GM23338 (cell line): ENCODE data around the gene RPS6KA1. TPM values are rescaled to one million over a fixed set of nuclear protein-coding genes. Genes with fewer than 3 reads are reported as not detected.

ENCODE experiments used
- ATAC-seq: fragments of 200-7000 bp; cut with Tn5 transposase; 3 replicates; pipeline ENCODE4 v1.9.1; 2020
- DNase-seq: peaks from one replicate; pipeline ENCODE4 v3.0.0-alpha.2; 2015; ENCODE audit warnings: low spot score
- H2AFZ ChIP-seq: fragments of 200-600 bp; sonication (generic); 2 replicates; pipeline ENCODE4 v1.8.0; 2016; ENCODE audit warnings: antibody characterized with exemption, mild to moderate bottlenecking, moderate library complexity
- H3F3A ChIP-seq: fragments of 200-600 bp; sonication (generic); replicated peaks from 2 replicates; pipeline ENCODE4 v1.8.0; 2017; ENCODE audit warnings: antibody characterized with exemption, mixed run types, low read depth
- H3K27ac ChIP-seq: fragments of 200-600 bp; sonication (generic); 2 replicates; pipeline ENCODE4 v1.6.1; 2016; ENCODE audit warnings: low read depth
- H3K27me3 ChIP-seq: fragments of 200-600 bp; sonication (generic); 2 replicates; pipeline ENCODE4 v1.8.0; 2016; ENCODE audit warnings: mild to moderate bottlenecking, mixed run types, moderate library complexity; ENCODE audit not compliant: insufficient read depth
- H3K36me3 ChIP-seq: fragments of 200-600 bp; sonication (generic); 2 replicates; pipeline ENCODE4 v1.8.0; 2016; ENCODE audit warnings: mild to moderate bottlenecking; ENCODE audit not compliant: insufficient read depth
- H3K4me1 ChIP-seq: fragments of 200-600 bp; sonication (generic); 2 replicates; pipeline ENCODE4 v1.8.0; 2016; ENCODE audit warnings: mild to moderate bottlenecking, moderate library complexity; ENCODE audit not compliant: insufficient read depth
- H3K4me2 ChIP-seq: fragments of 200-600 bp; sonication (generic); 2 replicates; pipeline ENCODE4 v1.7.1; 2017; ENCODE audit warnings: mixed run types
- H3K4me3 ChIP-seq: fragments of 200-600 bp; sonication (generic); 2 replicates; pipeline ENCODE4 v1.6.1; 2016; ENCODE audit warnings: mixed run types
- H3K79me2 ChIP-seq: fragments of 200-600 bp; sonication (generic); replicated peaks from 2 replicates; pipeline ENCODE4 v1.8.0; 2017; ENCODE audit warnings: mild to moderate bottlenecking; ENCODE audit not compliant: insufficient read depth
- H3K9me2 ChIP-seq: fragments of 200-600 bp; sonication (generic); 2 replicates; pipeline ENCODE4 v1.8.0; 2017; ENCODE audit not compliant: insufficient read depth
- H4K20me1 ChIP-seq: fragments of 200-600 bp; sonication (generic); replicated peaks from 2 replicates; pipeline ENCODE4 v1.8.0; 2017; ENCODE audit warnings: mild to moderate bottlenecking; ENCODE audit not compliant: insufficient read depth
- H3K27ac Mint-ChIP-seq: 2 replicates; pipeline ENCODE4 v1.8.0; 2020; ENCODE audit warnings: inconsistent platforms, mild to moderate bottlenecking, moderate library complexity, mixed read lengths
- H3K27me3 Mint-ChIP-seq: 3 replicates; pipeline ENCODE4 v1.8.0; 2022; ENCODE audit warnings: low read depth, mild to moderate bottlenecking, moderate library complexity, mixed read lengths, inconsistent platforms; ENCODE audit not compliant: insufficient read depth, poor library complexity
- H3K36me3 Mint-ChIP-seq: 3 replicates; pipeline ENCODE4 v1.8.0; 2021; ENCODE audit warnings: low read depth, mild to moderate bottlenecking, inconsistent platforms, moderate library complexity, mixed read lengths
- H3K4me1 Mint-ChIP-seq: 3 replicates; pipeline ENCODE4 v1.8.0; 2020; ENCODE audit warnings: mild to moderate bottlenecking, inconsistent platforms, mixed read lengths
- H3K4me3 Mint-ChIP-seq: 3 replicates; pipeline ENCODE4 v1.8.0; 2021; ENCODE audit warnings: moderate library complexity, mild to moderate bottlenecking, inconsistent platforms, mixed read lengths
- H3K9me3 Mint-ChIP-seq: 3 replicates; pipeline ENCODE4 v1.8.0; 2020; ENCODE audit warnings: moderate library complexity, mild to moderate bottlenecking, inconsistent platforms, mixed read lengths
- EZH2 ChIP-seq: fragments of 200-600 bp; sonication (generic); IDR thresholded peaks from one replicate; pipeline ENCODE4 v1.8.0; 2017; ENCODE audit warnings: antibody characterized with exemption, mild to moderate bottlenecking, low read depth; ENCODE audit not compliant: unreplicated experiment
- EZH2phosphoT487 ChIP-seq: fragments of 200-600 bp; sonication (generic); IDR thresholded peaks from one replicate; pipeline ENCODE4 v1.8.1; 2018; ENCODE audit warnings: antibody characterized with exemption; ENCODE audit not compliant: unreplicated experiment
- JUNB ChIP-seq: IDR thresholded peaks from one replicate; pipeline ENCODE4 v1.6.1; 2016; ENCODE audit warnings: antibody characterized with exemption; ENCODE audit not compliant: unreplicated experiment
- NANOG ChIP-seq: IDR thresholded peaks from 2 replicates; pipeline ENCODE4 v1.6.1; 2016; ENCODE audit warnings: antibody characterized with exemption, borderline replicate concordance
- STAT1 ChIP-seq: IDR thresholded peaks from one replicate; pipeline ENCODE4 v1.6.1; 2016; ENCODE audit warnings: antibody characterized with exemption; ENCODE audit not compliant: unreplicated experiment
- ZNF114 ChIP-seq: fragments of 250-450 bp; sonication (Bioruptor Pico); IDR thresholded peaks from 2 replicates; pipeline ENCODE4 v1.5.0; 2020; ENCODE audit warnings: mild to moderate bottlenecking, moderate library complexity
- ZNF331 ChIP-seq: fragments of 250-450 bp; sonication (Bioruptor Pico); IDR thresholded peaks from 2 replicates; pipeline ENCODE4 v1.5.0; 2020; ENCODE audit warnings: low read depth, mild to moderate bottlenecking, moderate library complexity
- polyA plus RNA-seq: library from polyadenylated mRNA; unstranded; fragments of >200 nt; fragmentation: Nextera tagmentation; extraction: Ambion mirVana; gene quantifications from 2 replicates; pipeline ENCODE4 v1.2.1, GENCODE V29; 2016
- total RNA-seq: library from RNA; depleted of rRNA; stranded (reverse); fragments of >200 nt; shearing (Covaris generic); gene quantifications from 2 replicates; pipeline ENCODE4 v1.2.3, GENCODE V29; 2014
- TF ChIP-seq, protein P1 (sequence below), 2 experiments: fragments of 200-600 bp in 1 of 2; sonication (generic) in 1 of 2; conservative IDR thresholded peaks; 2 replicates each; pipeline versions ENCODE4 v1.5.1 to v1.6.1; 2016 to 2017; ENCODE audit warnings: antibody characterized with exemption in 2 of 2, low read depth in 2 of 2, mild to moderate bottlenecking in 2 of 2, moderate library complexity in 1 of 2
- TF ChIP-seq, protein P2 (sequence below): IDR thresholded peaks from one replicate; pipeline ENCODE4 v1.6.1; 2018; ENCODE audit warnings: antibody characterized with exemption; ENCODE audit not compliant: unreplicated experiment
- TF ChIP-seq, protein P3 (sequence below): IDR thresholded peaks from 2 replicates; pipeline ENCODE4 v1.6.1; 2016; ENCODE audit warnings: antibody characterized with exemption

The RPS6KA1 gene
- total and polyA plus RNA-seq, 2 experiments from 2014 or later, result 28.3 to 68.6 TPM

DNA sequence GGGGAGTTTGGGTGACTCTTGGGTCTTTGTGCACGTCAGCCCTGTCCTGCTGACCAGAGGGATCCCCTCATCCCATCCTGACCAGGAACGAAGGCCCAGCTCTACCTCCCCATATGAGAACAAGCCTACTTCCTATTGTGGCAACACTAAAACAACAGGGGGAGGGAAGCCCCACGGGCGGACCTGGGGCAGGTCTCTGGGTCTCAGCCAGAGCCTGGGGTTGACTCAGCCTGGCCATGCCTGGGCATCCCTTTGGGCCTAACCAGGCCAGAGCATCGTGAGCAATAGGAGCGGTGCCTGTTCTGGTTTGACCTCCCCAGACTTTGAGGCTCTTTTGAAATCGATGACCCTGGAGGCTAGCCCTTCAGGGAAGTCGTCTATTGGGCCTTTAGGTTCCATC is 16.8 kb downstream of the RPS6KA1 start (continued):
- TF ChIP-seq STAT1 (no peak), EZH2 (no peak), JUNB (no peak), EZH2phosphoT487 (no peak), NANOG (no peak), ZNF114 (CRISPR knock-in tag) (no peak)
- TF ChIP-seq, protein P1, sequence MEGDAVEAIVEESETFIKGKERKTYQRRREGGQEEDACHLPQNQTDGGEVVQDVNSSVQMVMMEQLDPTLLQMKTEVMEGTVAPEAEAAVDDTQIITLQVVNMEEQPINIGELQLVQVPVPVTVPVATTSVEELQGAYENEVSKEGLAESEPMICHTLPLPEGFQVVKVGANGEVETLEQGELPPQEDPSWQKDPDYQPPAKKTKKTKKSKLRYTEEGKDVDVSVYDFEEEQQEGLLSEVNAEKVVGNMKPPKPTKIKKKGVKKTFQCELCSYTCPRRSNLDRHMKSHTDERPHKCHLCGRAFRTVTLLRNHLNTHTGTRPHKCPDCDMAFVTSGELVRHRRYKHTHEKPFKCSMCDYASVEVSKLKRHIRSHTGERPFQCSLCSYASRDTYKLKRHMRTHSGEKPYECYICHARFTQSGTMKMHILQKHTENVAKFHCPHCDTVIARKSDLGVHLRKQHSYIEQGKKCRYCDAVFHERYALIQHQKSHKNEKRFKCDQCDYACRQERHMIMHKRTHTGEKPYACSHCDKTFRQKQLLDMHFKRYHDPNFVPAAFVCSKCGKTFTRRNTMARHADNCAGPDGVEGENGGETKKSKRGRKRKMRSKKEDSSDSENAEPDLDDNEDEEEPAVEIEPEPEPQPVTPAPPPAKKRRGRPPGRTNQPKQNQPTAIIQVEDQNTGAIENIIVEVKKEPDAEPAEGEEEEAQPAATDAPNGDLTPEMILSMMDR (conservative IDR thresholded peaks at IDR 0.05; ENCODE audit: low read depth in 2 of 2), result no peak
- TF ChIP-seq, protein P2, sequence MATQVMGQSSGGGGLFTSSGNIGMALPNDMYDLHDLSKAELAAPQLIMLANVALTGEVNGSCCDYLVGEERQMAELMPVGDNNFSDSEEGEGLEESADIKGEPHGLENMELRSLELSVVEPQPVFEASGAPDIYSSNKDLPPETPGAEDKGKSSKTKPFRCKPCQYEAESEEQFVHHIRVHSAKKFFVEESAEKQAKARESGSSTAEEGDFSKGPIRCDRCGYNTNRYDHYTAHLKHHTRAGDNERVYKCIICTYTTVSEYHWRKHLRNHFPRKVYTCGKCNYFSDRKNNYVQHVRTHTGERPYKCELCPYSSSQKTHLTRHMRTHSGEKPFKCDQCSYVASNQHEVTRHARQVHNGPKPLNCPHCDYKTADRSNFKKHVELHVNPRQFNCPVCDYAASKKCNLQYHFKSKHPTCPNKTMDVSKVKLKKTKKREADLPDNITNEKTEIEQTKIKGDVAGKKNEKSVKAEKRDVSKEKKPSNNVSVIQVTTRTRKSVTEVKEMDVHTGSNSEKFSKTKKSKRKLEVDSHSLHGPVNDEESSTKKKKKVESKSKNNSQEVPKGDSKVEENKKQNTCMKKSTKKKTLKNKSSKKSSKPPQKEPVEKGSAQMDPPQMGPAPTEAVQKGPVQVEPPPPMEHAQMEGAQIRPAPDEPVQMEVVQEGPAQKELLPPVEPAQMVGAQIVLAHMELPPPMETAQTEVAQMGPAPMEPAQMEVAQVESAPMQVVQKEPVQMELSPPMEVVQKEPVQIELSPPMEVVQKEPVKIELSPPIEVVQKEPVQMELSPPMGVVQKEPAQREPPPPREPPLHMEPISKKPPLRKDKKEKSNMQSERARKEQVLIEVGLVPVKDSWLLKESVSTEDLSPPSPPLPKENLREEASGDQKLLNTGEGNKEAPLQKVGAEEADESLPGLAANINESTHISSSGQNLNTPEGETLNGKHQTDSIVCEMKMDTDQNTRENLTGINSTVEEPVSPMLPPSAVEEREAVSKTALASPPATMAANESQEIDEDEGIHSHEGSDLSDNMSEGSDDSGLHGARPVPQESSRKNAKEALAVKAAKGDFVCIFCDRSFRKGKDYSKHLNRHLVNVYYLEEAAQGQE, result no peak

DNA sequence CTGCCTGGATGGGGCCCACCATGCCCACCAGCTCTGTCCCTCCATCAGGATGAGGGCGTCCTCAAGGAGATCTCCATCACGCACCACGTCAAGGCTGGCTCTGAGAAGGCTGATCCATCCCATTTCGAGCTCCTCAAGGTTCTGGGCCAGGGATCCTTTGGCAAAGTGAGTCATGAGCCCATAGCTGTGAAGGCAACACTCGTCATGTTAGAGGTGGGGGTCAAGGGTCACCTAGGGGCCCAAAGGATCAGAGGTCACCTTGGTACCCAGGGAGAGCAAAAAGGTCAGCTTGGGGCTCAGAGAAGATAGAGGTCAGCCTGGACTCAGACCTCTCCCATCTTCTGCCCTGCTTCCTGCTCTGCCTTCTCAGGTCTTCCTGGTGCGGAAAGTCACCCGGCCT is 17.3 kb downstream of the RPS6KA1 start:
- Histone ChIP-seq H3K9me2 (no peaks in the 10 kb centered on the region), H3K79me2 (0 out of 2 replicates have a peak, but pooled peaks cover 6% of the 10 kb centered on the region), H3F3A (no peaks in the 10 kb centered on the region), H3K4me2 (no peak overlapping the region), H3K27me3 (no peaks in the 10 kb centered on the region), H4K20me1 (no peaks in the 10 kb centered on the region), H3K4me1 (no peaks in the 10 kb centered on the region; the same call in 1 of the 2 replicates), H2AFZ (no peak overlapping the region), H3K36me3 (no peaks in the 10 kb centered on the region; the same call in 1 of the 2 replicates), H3K27ac (no peak overlapping the region), H3K4me3 (no peak overlapping the region)
- Mint-ChIP-seq H3K9me3 (no peaks in the 10 kb centered on the region), H3K4me1 (peaks cover 13% of the 10 kb centered on the region), H3K27me3 (peaks cover 12% of the 10 kb centered on the region), H3K27ac (no peak overlapping the region), H3K4me3 (no peak overlapping the region), H3K36me3 (peaks cover 10% of the 10 kb centered on the region; the same call in 1 of the 3 replicates)
- DNase-seq (no peak), ATAC-seq (no peak)
- TF ChIP-seq, protein P3, sequence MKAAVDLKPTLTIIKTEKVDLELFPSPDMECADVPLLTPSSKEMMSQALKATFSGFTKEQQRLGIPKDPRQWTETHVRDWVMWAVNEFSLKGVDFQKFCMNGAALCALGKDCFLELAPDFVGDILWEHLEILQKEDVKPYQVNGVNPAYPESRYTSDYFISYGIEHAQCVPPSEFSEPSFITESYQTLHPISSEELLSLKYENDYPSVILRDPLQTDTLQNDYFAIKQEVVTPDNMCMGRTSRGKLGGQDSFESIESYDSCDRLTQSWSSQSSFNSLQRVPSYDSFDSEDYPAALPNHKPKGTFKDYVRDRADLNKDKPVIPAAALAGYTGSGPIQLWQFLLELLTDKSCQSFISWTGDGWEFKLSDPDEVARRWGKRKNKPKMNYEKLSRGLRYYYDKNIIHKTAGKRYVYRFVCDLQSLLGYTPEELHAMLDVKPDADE, result no peak
- TF ChIP-seq, protein P1 (conservative IDR thresholded peaks at IDR 0.05; ENCODE audit: low read depth in 2 of 2), result no peak
- TF ChIP-seq ZNF331 (CRISPR knock-in tag) (no peak), STAT1 (no peak)
